ENCODE measurements around the gene MSX2. TPM values are rescaled to one million over a fixed set of nuclear protein-coding genes. Genes with fewer than 3 reads are reported as not detected.

The MSX2 gene
- total RNA-seq, 1 experiment from 2014 or later: 8.5 TPM

GRCh38 chr5:174773371-174773770 lies 49.0 kb downstream of the MSX2 start:
- intact Hi-C loops (cut with micrococcal nuclease; ENCODE audit: unreplicated experiment): no loop called here
- Histone ChIP-seq H3K27me3 (ENCODE audit: control insufficient read depth, insufficient read depth, low read length) (peaks cover 24% of the 10 kb centered on the region), H3K27ac (ENCODE audit: low read length) (no peak overlapping the region), H3K4me1 (ENCODE audit: control insufficient read depth, insufficient read depth, low read length) (no peaks in the 10 kb centered on the region), H3K36me3 (ENCODE audit: control insufficient read depth, insufficient read depth, low read length) (no peaks in the 10 kb centered on the region), H3K9me3 (ENCODE audit: control insufficient read depth, insufficient read depth, low read depth, low read length) (no peaks in the 10 kb centered on the region), H3K4me3 (ENCODE audit: low read depth in 2 of 2, low read length in 2 of 2) (no peak overlapping the region)
- TF ChIP-seq POLR2AphosphoS5 (IDR thresholded peaks at IDR 0.05; ENCODE audit: low read depth, low read length): no peak
- TF ChIP-seq TCF7L2 (IDR thresholded peaks at IDR 0.05; ENCODE audit: low read depth, low read length): no peak
- TF ChIP-seq SIN3A (IDR thresholded peaks at IDR 0.05; ENCODE audit: borderline replicate concordance, insufficient read depth, low read depth, low read length): no peak
- TF ChIP-seq REST (IDR thresholded peaks at IDR 0.05; ENCODE audit: insufficient read depth in 1 of 2, low read depth in 2 of 2, low read length in 1 of 2): no peak
- no peak for TF ChIP-seq CTCF (IDR thresholded peaks at IDR 0.05)
- no peak for ATAC-seq
- no TSS peak for BruUV-seq (replicated peaks)
- no peak for DNase-seq (ENCODE audit: low read depth, low spot score)
- ChIA-PET POLR2A (no interaction called here), CTCF (no interaction called here)
- in situ Hi-C loops (cut with HindIII; ENCODE audit: low pct_unique_long_range_greater_than_20kb, low sequenced_read_pairs): no loop called here

- ChIA-PET POLR2A (no interaction called here), CTCF (interaction anchor here (0.6 kb wide), 1 partner anchor 39 kb away, joined by 3 read pairs; no protein-coding TSS in a partner anchor)
- Histone ChIP-seq H3K36me3 (ENCODE audit: control insufficient read depth, insufficient read depth, low read length) (no peaks in the 10 kb centered on the region), H3K4me1 (ENCODE audit: control insufficient read depth, insufficient read depth, low read length) (no peaks in the 10 kb centered on the region), H3K9me3 (ENCODE audit: control insufficient read depth, insufficient read depth, low read depth, low read length) (no peaks in the 10 kb centered on the region), H3K4me3 (ENCODE audit: low read depth in 2 of 2, low read length in 2 of 2) (no peak overlapping the region), H3K27ac (ENCODE audit: low read length) (no peak overlapping the region), H3K27me3 (ENCODE audit: control insufficient read depth, insufficient read depth, low read length) (peaks cover 22% of the 10 kb centered on the region)
- intact Hi-C loops (cut with micrococcal nuclease; ENCODE audit: unreplicated experiment) (no loop called here), in situ Hi-C loops (cut with HindIII; ENCODE audit: low pct_unique_long_range_greater_than_20kb, low sequenced_read_pairs) (no loop called here)
- BruUV-seq (replicated peaks): no TSS peak
- DNase-seq (ENCODE audit: low read depth, low spot score) (no peak), ATAC-seq (no peak)
- TF ChIP-seq SIN3A (IDR thresholded peaks at IDR 0.05; ENCODE audit: borderline replicate concordance, insufficient read depth, low read depth, low read length) (no peak), CTCF (IDR thresholded peaks at IDR 0.05) (no peak), REST (IDR thresholded peaks at IDR 0.05; ENCODE audit: insufficient read depth in 1 of 2, low read depth in 2 of 2, low read length in 1 of 2) (no peak), POLR2AphosphoS5 (IDR thresholded peaks at IDR 0.05; ENCODE audit: low read depth, low read length) (no peak), TCF7L2 (IDR thresholded peaks at IDR 0.05; ENCODE audit: low read depth, low read length) (no peak)
Observed at GRCh38 chr5:174775081-174775480, 50.7 kb downstream of the MSX2 start.
